ENCODE measurements around the gene EEF1AKMT3. TPM values are rescaled to one million over a fixed set of nuclear protein-coding genes. Genes with fewer than 3 reads are reported as not detected.
"Not testable (repeated sequence)": the region's sequence is repeated elsewhere in the genome, so short reads cannot be mapped to it uniquely, and the experiment has no call there.

The EEF1AKMT3 gene
- total RNA-seq, 1 experiment from 2014 or later = 9.3 TPM

GRCh38 chr12:57771236-57771872 is 1.1 kb upstream of the EEF1AKMT3 start:
- DNase-seq (peak; percentile 90), ATAC-seq (peak; percentile 68)
- Histone ChIP-seq H3K9me2 (replicated peaks; ENCODE audit: low read length) (no peaks in the 10 kb centered on the region), H3K27ac (ENCODE audit: low read length) (peak overlapping the region; percentile 86), H2AFZ (ENCODE audit: low read length) (peak overlapping the region; percentile 94), H3K4me1 (ENCODE audit: insufficient read depth, low read length) (peaks cover 26% of the 10 kb centered on the region), H3F3A (ENCODE audit: low read length, unreplicated experiment) (no peaks in the 10 kb centered on the region), H3K27me3 (ENCODE audit: low read length) (no peaks in the 10 kb centered on the region), H4K20me1 (ENCODE audit: low read length) (no peaks in the 10 kb centered on the region), H3K79me2 (ENCODE audit: low read length) (peaks cover 28% of the 10 kb centered on the region), H3K4me2 (ENCODE audit: low read length) (peak overlapping the region; percentile 96), H3K9ac (ENCODE audit: low read length) (peak overlapping the region; percentile 96), H3K4me3 (ENCODE audit: low read length) (peak overlapping the region; percentile 84), H3K9me3 (ENCODE audit: low read length) (no peaks in the 10 kb centered on the region), H3K36me3 (ENCODE audit: low read depth, low read length) (peaks cover 18% of the 10 kb centered on the region)
- ChIA-PET POLR2A (ENCODE audit: unreplicated experiment) (interaction anchor here (0.7 kb wide), 1 partner anchor 997 kb away, joined by 18 read pairs; no protein-coding TSS in a partner anchor), CTCF (no interaction called here)
- TSS peak; percentile 73 for BruUV-seq (replicated peaks)
- TF ChIP-seq CTCF (conservative IDR thresholded peaks at IDR 0.05; ENCODE audit: low read depth, low read length) (no peak), EZH2phosphoT487 (IDR thresholded peaks at IDR 0.05; ENCODE audit: borderline replicate concordance, low read length) (no peak), EZH2 (IDR thresholded peaks at IDR 0.05; ENCODE audit: low read length, unreplicated experiment) (no peak)
- intact Hi-C loops (cut with micrococcal nuclease) = no loop called here

GRCh38 chr12:57771873-57772428 is 463 bp upstream of the EEF1AKMT3 start, which contains the start of gene METTL1:
METTL1 (minus strand) TSS chr12:57772105; CDS start chr12:57772083, 22 bp downstream.
- intact Hi-C loops (cut with micrococcal nuclease) = no loop called here
- Histone ChIP-seq H3K4me3 (ENCODE audit: low read length) (peak within 1 kb of the TSS; percentile 84), H3K4me2 (ENCODE audit: low read length) (peak within 1 kb of the TSS; percentile 96), H3K27me3 (ENCODE audit: low read length) (no peaks in the 10 kb centered on the region), H3F3A (ENCODE audit: low read length, unreplicated experiment) (no peaks in the 10 kb centered on the region), H3K9ac (ENCODE audit: low read length) (peak within 1 kb of the TSS; percentile 96), H3K4me1 (ENCODE audit: insufficient read depth, low read length) (peaks cover 20% of the 10 kb centered on the region), H4K20me1 (ENCODE audit: low read length) (no peaks in the 10 kb centered on the region), H3K9me3 (ENCODE audit: low read length) (no peaks in the 10 kb centered on the region), H3K9me2 (replicated peaks; ENCODE audit: low read length) (no peaks in the 10 kb centered on the region), H3K36me3 (ENCODE audit: low read depth, low read length) (peaks cover 18% of the 10 kb centered on the region), H3K27ac (ENCODE audit: low read length) (peak within 1 kb of the TSS; percentile 86), H2AFZ (ENCODE audit: low read length) (peak within 1 kb of the TSS; percentile 94), H3K79me2 (ENCODE audit: low read length) (peaks cover 28% of the 10 kb centered on the region)
- ATAC-seq = peak; percentile 88
- no peak for TF ChIP-seq CTCF (conservative IDR thresholded peaks at IDR 0.05; ENCODE audit: low read depth, low read length)
- no peak for TF ChIP-seq EZH2 (IDR thresholded peaks at IDR 0.05; ENCODE audit: low read length, unreplicated experiment)
- TF ChIP-seq EZH2phosphoT487 (IDR thresholded peaks at IDR 0.05; ENCODE audit: borderline replicate concordance, low read length) = no peak
- DNase-seq = peak; percentile 96
- ChIA-PET POLR2A (ENCODE audit: unreplicated experiment) (no interaction called here), CTCF (interaction anchor here (0.6 kb wide), 1 partner anchor 11 kb away, joined by 3 read pairs; the partner anchor contains the start of gene TSFM)
- BruUV-seq (replicated peaks) = no TSS peak

GRCh38 chr12:57774634-57775033 is 2.2 kb downstream of the EEF1AKMT3 start:
- ATAC-seq; BruUV-seq (replicated peaks); H3F3A ChIP-seq (ENCODE audit: low read length, unreplicated experiment); H3K9ac ChIP-seq (ENCODE audit: low read length); H3K9me3 ChIP-seq (ENCODE audit: low read length); H2AFZ ChIP-seq (ENCODE audit: low read length); H3K27ac ChIP-seq (ENCODE audit: low read length); H3K27me3 ChIP-seq (ENCODE audit: low read length); DNase-seq; H3K4me3 ChIP-seq (ENCODE audit: low read length); POLR2A ChIA-PET (ENCODE audit: unreplicated experiment); intact Hi-C loops (cut with micrococcal nuclease); H3K4me2 ChIP-seq (ENCODE audit: low read length); H3K9me2 ChIP-seq (replicated peaks; ENCODE audit: low read length); CTCF ChIA-PET; H4K20me1 ChIP-seq (ENCODE audit: low read length): not testable (repeated sequence)
- peaks cover 28% of the 10 kb centered on the region for H3K79me2 ChIP-seq (ENCODE audit: low read length)
- peaks cover 10% of the 10 kb centered on the region for H3K36me3 ChIP-seq (ENCODE audit: low read depth, low read length)
- peaks cover 11% of the 10 kb centered on the region for H3K4me1 ChIP-seq (ENCODE audit: insufficient read depth, low read length)
